GM12878 (cell line): ENCODE data around the gene KLHL1. TPM values are rescaled to one million over a fixed set of nuclear protein-coding genes. Genes with fewer than 3 reads are reported as not detected.
A peak's percentile ranks its signal among the peaks of the same experiment; 100 is the strongest.

Source experiments
- ATAC-seq: fragments of 200-7000 bp; cut with Tn5 transposase; 3 replicates; pipeline ENCODE4 v1.9.1; 2020; ENCODE audit warnings: mild to moderate bottlenecking, moderate library complexity
- BruUV-seq: library from RNA; stranded (reverse); fragments of 400-500 nt; replicated peaks from 2 replicates; lab custom pipeline; 2021; lab: Mats Ljungman, UMichigan
- CTCF ChIA-PET: fragments of 300-600 bp; sonication (Branson Sonifier 250); formaldehyde crosslinking; extraction: SDS; loops from one replicate; lab custom pipeline; 2021; ENCODE audit warnings: inconsistent platforms; lab: Yijun Ruan, JAX
- POLR2A ChIA-PET: fragments of 350-600 bp; formaldehyde crosslinking; extraction: SDS; loops from one replicate; lab custom pipeline; 2021; ENCODE audit warnings: inconsistent platforms; lab: Charles Lee
- RAD21 ChIA-PET: fragments of 300-600 bp; sonication (Branson Sonifier 250); formaldehyde crosslinking; loops from one replicate; lab custom pipeline; 2023; ENCODE audit warnings: antibody characterized with exemption; ENCODE audit not compliant: unreplicated experiment; lab: Charles Lee
- SMC1A ChIA-PET: fragments of 300-600 bp; sonication (Branson Sonifier 250); formaldehyde crosslinking; loops from one replicate; lab custom pipeline; 2023; ENCODE audit not compliant: unreplicated experiment, uncharacterized antibody; lab: Charles Lee
- DNase-seq: peaks from one replicate; pipeline ENCODE4 v3.0.0-alpha.2; 2011; ENCODE audit warnings: low read depth, low spot score
- FAIRE-seq: peaks from 3 replicates; lab custom pipeline; 2011; peaks lifted over from hg19 to GRCh38; lab: Jason Lieb, UNC
- H2AFZ ChIP-seq: 2 replicates; pipeline ENCODE4 v1.6.0; 2011; ENCODE audit warnings: low read depth, low read length, control low read depth; ENCODE audit not compliant: control insufficient read depth
- H3K27ac ChIP-seq: 2 replicates; pipeline ENCODE4 v1.5.1; 2011; ENCODE audit warnings: control low read depth; ENCODE audit not compliant: control insufficient read depth, insufficient read depth
- H3K27me3 ChIP-seq, 2 experiments: replicated peaks in 1 of 2; 2 replicates each; pipeline versions ENCODE4 v1.6.0 to v1.6.1; 2011; ENCODE audit warnings: low read length in 1 of 2; ENCODE audit not compliant: control insufficient read depth in 2 of 2, insufficient read depth in 2 of 2
- H3K36me3 ChIP-seq, 2 experiments: 2 replicates each; pipeline ENCODE4 v1.5.1; 2011; ENCODE audit warnings: low read length in 1 of 2; ENCODE audit not compliant: control insufficient read depth in 2 of 2, insufficient read depth in 2 of 2
- H3K4me1 ChIP-seq: 2 replicates; pipeline ENCODE4 v1.6.1; 2011; ENCODE audit warnings: mild to moderate bottlenecking, low read length, moderate library complexity, mixed read lengths; ENCODE audit not compliant: control insufficient read depth, insufficient read depth
- H3K4me2 ChIP-seq: 2 replicates; pipeline ENCODE4 v1.6.0; 2011; ENCODE audit warnings: control low read depth; ENCODE audit not compliant: control insufficient read depth, insufficient read depth
- H3K4me3 ChIP-seq: fragments of 200-600 bp; sonication (generic); 2 replicates; pipeline ENCODE4 v1.5.1; 2016
- H3K79me2 ChIP-seq: 2 replicates; pipeline ENCODE4 v1.6.0; 2011; ENCODE audit warnings: low read length; ENCODE audit not compliant: control insufficient read depth, insufficient read depth
- H3K9ac ChIP-seq: 2 replicates; pipeline ENCODE4 v1.8.0; 2011; ENCODE audit warnings: low read length, control low read depth, mixed read lengths; ENCODE audit not compliant: control insufficient read depth, insufficient read depth
- H3K9me3 ChIP-seq: replicated peaks from 3 replicates; pipeline ENCODE4 v1.5.1; 2011; ENCODE audit warnings: mild to moderate bottlenecking, low read length; ENCODE audit not compliant: control insufficient read depth, insufficient read depth
- H4K20me1 ChIP-seq: 2 replicates; pipeline ENCODE4 v1.6.0; 2011; ENCODE audit not compliant: control insufficient read depth, insufficient read depth
- BRCA1 ChIP-seq: IDR thresholded peaks from 2 replicates; pipeline ENCODE4 v1.6.1; 2011; ENCODE audit warnings: low read depth, low read length, improper control_type of control experiment
- CHD4 ChIP-seq: fragments of 200-600 bp; sonication (generic); IDR thresholded peaks from 2 replicates; pipeline ENCODE4 v1.6.1; 2016; ENCODE audit warnings: mild to moderate bottlenecking
- CTCF ChIP-seq, 3 experiments: IDR thresholded peaks in 2 of 3; conservative IDR thresholded peaks in 1 of 3; 2 replicates each; pipeline ENCODE4 v1.5.1; 2011; ENCODE audit warnings: low read depth in 3 of 3, low read length in 3 of 3, mild to moderate bottlenecking in 3 of 3, control low read depth in 2 of 3, moderate library complexity in 2 of 3, inconsistent platforms in 1 of 3, mixed read lengths in 1 of 3; ENCODE audit not compliant: control insufficient read depth in 2 of 3, insufficient read depth in 1 of 3; ENCODE audit errors: extremely low read depth in 1 of 3
- RAD21 ChIP-seq: IDR thresholded peaks from 2 replicates; pipeline ENCODE4 v1.6.1; 2011; ENCODE audit warnings: mild to moderate bottlenecking, low read depth, low read length, moderate library complexity; ENCODE audit not compliant: insufficient read depth
- RELA ChIP-seq: fragments of 450-650 bp; IDR thresholded peaks from 2 replicates; pipeline ENCODE4 v1.8.0; 2014; ENCODE audit warnings: borderline replicate concordance; ENCODE audit not compliant: partially characterized antibody
- RFX5 ChIP-seq: IDR thresholded peaks from 2 replicates; pipeline ENCODE4 v1.6.1; 2011; ENCODE audit warnings: low read depth, low read length, improper control_type of control experiment
- SMC3 ChIP-seq: IDR thresholded peaks from 2 replicates; pipeline ENCODE4 v1.6.1; 2011; ENCODE audit warnings: low read length, improper control_type of control experiment, borderline replicate concordance
- WGBS: methylation state at CpG from one replicate; pipeline ENCODE4 v1.1.6; 2016; ENCODE audit warnings: low lambda C conversion rate; ENCODE audit not compliant: insufficient replicate concordance, insufficient coverage; ENCODE audit errors: missing lambda C conversion rate; 5-methylcytosine and 5-hydroxymethylcytosine counted together
- in situ Hi-C: fragments of 300-500 bp; cut with MboI; formaldehyde crosslinking; loops from 9 replicates; pipeline ENCODE4 v1.14.3; 2018; ENCODE audit warnings: mixed read lengths
- intact Hi-C: fragments of 100-400 bp; cut with micrococcal nuclease; formaldehyde crosslinking; loops from one replicate; pipeline ENCODE4 v1.14.2; 2022; ENCODE audit not compliant: unreplicated experiment
- polyA plus RNA-seq, 11 experiments: library from polyadenylated mRNA; depleted of rRNA in 4 of 11; unstranded in 6 of 11; stranded (reverse) in 5 of 11; fragments of >200 nt; fragmentation: Nextera tagmentation in 4 of 11; fragmentation: Illumina TruSeq in 1 of 11; extraction: Ambion mirVana in 4 of 11; extraction: Trizol in 1 of 11; gene quantifications; 1 replicate in 1 of 11; 2 replicates in 10 of 11; pipeline versions ENCODE4 v1.2.1 to v1.2.3, GENCODE V29; 2011 to 2016; ENCODE audit warnings: inconsistent platforms in 2 of 11, missing spikeins in 2 of 11, low read depth in 1 of 11
- total RNA-seq, 4 experiments: library from RNA; depleted of rRNA in 3 of 4; stranded (reverse); fragments of >200 nt in 3 of 4; fragmentation: Illumina TruSeq in 1 of 4; extraction: Trizol in 1 of 4; gene quantifications; 2 replicates each; pipeline versions ENCODE4 v1.2.1 to v1.2.3, GENCODE V29; 2013 to 2021

The KLHL1 gene
- total and polyA plus RNA-seq, 10 of the 15 experiments (the other 5 are each of a cell fraction or from before 2014, with no cell fraction given): 0.02 to 0.13 (median 0.05) TPM; not detected in 2

GRCh38 chr13:69866555-69866954 is 241.7 kb downstream of the KLHL1 start:
- ATAC-seq: no peak
- no peaks in the 10 kb centered on the region for H4K20me1 ChIP-seq
- CTCF ChIA-PET: no interaction called here
- H3K4me3 ChIP-seq: no peak overlapping the region
- DNase-seq: no peak
- H3K27me3 ChIP-seq: no peaks in the 10 kb centered on the region
- H3K9me3 ChIP-seq: no peaks in the 10 kb centered on the region
- FAIRE-seq: no peak
- no peak for TF ChIP-seq CHD4
- no peaks in the 10 kb centered on the region for H3K36me3 ChIP-seq
- 50% methylated on average over 4 of the region's 4 CpGs for WGBS
- no TSS peak for BruUV-seq
- in situ Hi-C loops: loop anchor here (25.0 kb wide), 1 partner anchor 696 kb away; no protein-coding TSS in a partner anchor
- H3K79me2 ChIP-seq: no peaks in the 10 kb centered on the region
- RAD21 ChIA-PET: no interaction called here
- intact Hi-C loops: no loop called here
- no peaks in the 10 kb centered on the region for H3K4me1 ChIP-seq
- H3K9ac ChIP-seq: no peak overlapping the region
- no peak overlapping the region for H3K27ac ChIP-seq
- POLR2A ChIA-PET: no interaction called here
- no peak overlapping the region for H3K4me2 ChIP-seq
- SMC1A ChIA-PET: no interaction called here
- H2AFZ ChIP-seq: no peak overlapping the region

GRCh38 chr13:69857183-69857821 is 250.9 kb downstream of the KLHL1 start:
- 2% methylated on average over 4 of the region's 4 CpGs for WGBS
- ChIA-PET CTCF (no interaction called here), POLR2A (no interaction called here), SMC1A (no interaction called here), RAD21 (no interaction called here)
- Histone ChIP-seq H3K9ac (no peak overlapping the region), H2AFZ (no peak overlapping the region), H3K79me2 (no peaks in the 10 kb centered on the region), H4K20me1 (no peaks in the 10 kb centered on the region), H3K36me3 (no peaks in the 10 kb centered on the region), H3K27me3 (no peaks in the 10 kb centered on the region), H3K4me2 (no peak overlapping the region), H3K4me1 (no peaks in the 10 kb centered on the region), H3K4me3 (no peak overlapping the region), H3K27ac (no peak overlapping the region), H3K9me3 (no peaks in the 10 kb centered on the region)
- TF ChIP-seq RELA (no peak), RAD21 (peak; percentile 88), BRCA1 (no peak), RFX5 (no peak), CTCF (IDR thresholded peaks at IDR 0.05 in 2 of 3, conservative IDR thresholded peaks at IDR 0.05 in 1 of 3; ENCODE audit: control insufficient read depth in 2 of 3, extremely low read depth in 1 of 3, insufficient read depth in 1 of 3, low read depth in 3 of 3, low read length in 3 of 3) (peak; percentile 50 to 65 (median 54); a peak in 5 of 6 replicates), SMC3 (peak; percentile 73; the same call in 1 of the 2 replicates)
- ATAC-seq (peak; percentile 88), DNase-seq (peak; percentile 19), FAIRE-seq (peak; percentile 80)
- intact Hi-C loops: loop anchor here (1.0 to 5.0 kb wide), 4 partner anchors 279 to 1555 kb away; no protein-coding TSS in a partner anchor
- in situ Hi-C loops: loop anchor here (10.0 to 25.0 kb wide), 2 partner anchors 313 to 705 kb away; no protein-coding TSS in a partner anchor
- no TSS peak for BruUV-seq
